Loucy (cell line): ENCODE data around the gene PDE4D.

Experiments
- EZH2phosphoT487 ChIP-seq: fragments of 200-600 bp; IDR thresholded peaks from 2 replicates; pipeline ENCODE4 v1.6.1; 2018; ENCODE audit warnings: antibody characterized with exemption, mild to moderate bottlenecking, moderate library complexity, borderline replicate concordance
- TF ChIP-seq, protein P1 (sequence below): fragments of 200-600 bp; sonication (generic); conservative IDR thresholded peaks from 2 replicates; pipeline ENCODE4 v1.5.1; 2014; ENCODE audit warnings: mild to moderate bottlenecking, antibody characterized with exemption, low read length

DNA sequence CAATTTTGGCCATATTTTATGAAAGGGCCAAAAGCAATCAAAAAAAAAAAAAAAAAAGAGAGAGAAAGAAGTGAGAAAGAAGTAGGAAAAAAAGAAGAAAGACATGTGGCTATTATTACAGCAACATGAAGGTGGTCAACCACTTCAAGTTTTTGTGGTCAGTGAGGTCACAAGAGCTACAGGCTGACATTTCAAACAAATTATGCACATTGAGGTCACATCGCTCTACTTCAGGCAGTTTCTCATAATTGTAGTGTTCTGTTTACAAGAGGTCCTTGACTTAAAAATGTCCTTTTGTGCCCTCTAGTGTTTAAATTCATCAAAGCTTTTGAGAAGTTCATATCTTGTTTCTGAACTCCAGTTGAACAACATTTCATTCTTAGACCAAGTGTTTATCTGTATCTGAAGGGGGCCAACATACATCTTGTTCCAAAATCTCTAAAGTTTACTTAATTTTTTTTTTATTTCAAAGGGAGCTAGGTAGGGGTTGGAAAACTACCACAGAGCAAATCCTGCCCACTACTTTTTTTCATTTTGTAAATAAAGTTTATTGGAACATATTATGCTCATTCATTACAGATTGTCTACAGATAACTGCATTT is 513.1 kb downstream of the PDE4D start:
- TF ChIP-seq, protein P1, sequence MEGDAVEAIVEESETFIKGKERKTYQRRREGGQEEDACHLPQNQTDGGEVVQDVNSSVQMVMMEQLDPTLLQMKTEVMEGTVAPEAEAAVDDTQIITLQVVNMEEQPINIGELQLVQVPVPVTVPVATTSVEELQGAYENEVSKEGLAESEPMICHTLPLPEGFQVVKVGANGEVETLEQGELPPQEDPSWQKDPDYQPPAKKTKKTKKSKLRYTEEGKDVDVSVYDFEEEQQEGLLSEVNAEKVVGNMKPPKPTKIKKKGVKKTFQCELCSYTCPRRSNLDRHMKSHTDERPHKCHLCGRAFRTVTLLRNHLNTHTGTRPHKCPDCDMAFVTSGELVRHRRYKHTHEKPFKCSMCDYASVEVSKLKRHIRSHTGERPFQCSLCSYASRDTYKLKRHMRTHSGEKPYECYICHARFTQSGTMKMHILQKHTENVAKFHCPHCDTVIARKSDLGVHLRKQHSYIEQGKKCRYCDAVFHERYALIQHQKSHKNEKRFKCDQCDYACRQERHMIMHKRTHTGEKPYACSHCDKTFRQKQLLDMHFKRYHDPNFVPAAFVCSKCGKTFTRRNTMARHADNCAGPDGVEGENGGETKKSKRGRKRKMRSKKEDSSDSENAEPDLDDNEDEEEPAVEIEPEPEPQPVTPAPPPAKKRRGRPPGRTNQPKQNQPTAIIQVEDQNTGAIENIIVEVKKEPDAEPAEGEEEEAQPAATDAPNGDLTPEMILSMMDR = peak; percentile 71
- no peak for TF ChIP-seq EZH2phosphoT487
